K562 treated with DMSO at 1 percent for 4 hours (cell line): Measurements from ENCODE around the gene SMARCD1. TPM values are rescaled to one million over a fixed set of nuclear protein-coding genes. Genes with fewer than 3 reads are reported as not detected.

Source experiments
- total RNA-seq: library from RNA; unstranded; fragments of 300-600 nt; gene quantifications from 2 replicates; pipeline ENCODE4 v1.2.3, GENCODE V29; 2022; ENCODE audit not compliant: insufficient read depth

The SMARCD1 gene
- 52.6 and 62.0 TPM in 2 replicates for total RNA-seq

DNA sequence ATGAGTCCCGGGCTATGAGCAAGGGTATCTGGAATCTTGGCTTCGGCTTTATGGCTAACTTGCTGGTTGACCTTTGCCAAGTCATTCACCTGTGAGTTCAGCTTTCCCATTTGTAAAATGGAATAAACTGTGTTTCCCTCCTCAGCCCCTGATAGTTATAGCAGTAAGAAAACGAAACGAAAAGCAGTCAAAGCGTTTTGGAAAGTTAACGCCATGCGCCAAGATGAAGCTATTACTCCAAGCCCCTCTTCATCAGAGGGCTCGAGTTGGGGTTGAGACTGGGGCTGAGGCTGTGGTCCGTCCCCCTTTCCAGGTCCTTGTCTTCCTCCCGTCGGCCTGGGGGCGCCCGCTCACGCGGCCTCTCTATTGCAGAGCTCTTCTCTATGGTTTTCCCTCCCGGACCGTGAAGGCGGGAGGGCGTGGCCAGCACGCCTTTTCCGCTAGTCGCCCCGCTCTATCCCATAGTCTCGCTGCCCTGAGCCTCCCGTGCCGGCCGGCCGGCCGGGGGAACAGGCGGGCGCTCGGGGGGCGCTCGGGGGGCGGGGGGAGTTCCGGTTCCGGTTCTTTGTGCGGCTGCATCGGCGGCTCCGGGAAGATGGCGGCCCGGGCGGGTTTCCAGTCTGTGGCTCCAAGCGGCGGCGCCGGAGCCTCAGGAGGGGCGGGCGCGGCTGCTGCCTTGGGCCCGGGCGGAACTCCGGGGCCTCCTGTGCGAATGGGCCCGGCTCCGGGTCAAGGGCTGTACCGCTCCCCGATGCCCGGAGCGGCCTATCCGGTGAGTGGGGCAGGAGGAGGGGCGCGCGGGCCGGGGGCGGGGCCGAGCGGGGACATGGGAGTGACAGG is at the start of gene SMARCD1:
Gene SMARCD1, plus strand, starts transcription at position 568 of the 840 bp plus-strand sequence. Its CDS starts 28 bp downstream, at position 596.

GRCh38 chr12:50057000-50057841 is 27.9 kb upstream of the SMARCD1 start, which contains the start of gene ASIC1:
Gene ASIC1, plus strand, starts transcription at chr12:50057596. Its CDS starts 1,171 bp downstream, at chr12:50058767.

DNA sequence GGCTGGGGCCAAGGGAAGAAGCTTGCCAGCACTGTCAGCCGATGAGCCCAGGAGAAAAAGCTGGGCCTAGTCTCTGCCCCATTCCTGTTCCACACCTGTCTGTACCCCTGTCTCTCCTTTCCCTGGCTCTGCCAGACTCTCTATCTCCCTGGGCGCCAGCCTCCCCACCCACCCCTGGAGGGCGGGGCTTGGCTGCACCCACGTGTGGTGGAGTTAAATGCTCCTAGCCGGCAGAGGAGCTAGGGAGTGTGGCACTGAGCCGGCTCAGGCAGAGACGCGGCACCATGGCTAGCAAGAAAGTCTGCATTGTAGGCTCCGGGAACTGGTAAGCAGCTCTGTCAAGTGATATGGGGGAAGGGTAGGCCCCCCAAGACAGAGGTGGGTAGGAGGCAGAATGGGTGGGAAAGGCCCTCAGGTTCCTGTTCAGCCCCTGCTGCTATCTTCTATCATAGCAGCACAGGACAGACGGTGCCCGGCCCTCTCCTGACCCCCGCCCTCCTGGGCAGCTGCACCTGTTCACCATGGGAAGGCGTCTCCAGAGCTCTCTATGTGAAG is 18.7 kb downstream of the SMARCD1 start, which contains the start of gene GPD1:
Gene GPD1, plus strand, starts transcription at position 242 of the 555 bp plus-strand sequence. Its CDS starts 43 bp downstream, at position 285.

GRCh38 chr12:50111693-50112455 is 26.7 kb downstream of the SMARCD1 start, which contains the start of gene COX14:
Gene COX14, plus strand, starts transcription at chr12:50112236. Its CDS starts 7,808 bp downstream, at chr12:50120044.

Other genes with a start within 250 kb of the SMARCD1 start
- gene BCDIN3D, start 242.2 kb upstream of the SMARCD1 start, total RNA-seq: 4.5 and 6.2 TPM in 2 replicates
- gene FAIM2, start 181.4 kb upstream of the SMARCD1 start, total RNA-seq: 0.33 and 0.44 TPM in 2 replicates
- not detected in 2 replicates for gene AQP2, start 134.6 kb upstream of the SMARCD1 start, total RNA-seq
- not detected in 2 replicates for gene AQP5, start 123.5 kb upstream of the SMARCD1 start, total RNA-seq
- not detected in 2 replicates for gene AQP6, start 112.4 kb upstream of the SMARCD1 start, total RNA-seq
- 53.6 and 54.7 TPM in 2 replicates for gene RACGAP1, start 59.8 kb upstream of the SMARCD1 start, total RNA-seq
- gene ASIC1, start 27.7 kb upstream of the SMARCD1 start, total RNA-seq: 0.48 and 1.5 TPM in 2 replicates
- 0.25 TPM in 1 of 2 replicates, not detected in the other for gene GPD1, start 18.7 kb downstream of the SMARCD1 start, total RNA-seq
- gene COX14, start 26.9 kb downstream of the SMARCD1 start, total RNA-seq: 44.6 and 64.7 TPM in 2 replicates
- gene CERS5, start 82.0 kb downstream of the SMARCD1 start, total RNA-seq: 20.9 and 24.8 TPM in 2 replicates
- gene LIMA1, start 198.2 kb downstream of the SMARCD1 start, total RNA-seq: 14.2 and 16.8 TPM in 2 replicates